Mesendoderm (in vitro differentiated cells): ENCODE data around the gene CCDC68.

Experiments used
- DNase-seq: peaks from one replicate; pipeline ENCODE4 v3.0.0; 2013
- H2AK5ac ChIP-seq: 2 replicates; pipeline ENCODE4 v1.6.1; 2013; ENCODE audit warnings: low read length, inconsistent platforms
- H2BK120ac ChIP-seq: 2 replicates; pipeline ENCODE4 v1.6.1; 2013; ENCODE audit warnings: low read depth, mild to moderate bottlenecking, low read length, moderate library complexity, mixed read lengths
- H2BK15ac ChIP-seq: replicated peaks from 2 replicates; pipeline ENCODE4 v1.6.1; 2013; ENCODE audit warnings: low read depth, mild to moderate bottlenecking, moderate library complexity
- H2BK5ac ChIP-seq: 2 replicates; pipeline ENCODE4 v1.6.1; 2013; ENCODE audit warnings: low read length, inconsistent platforms
- H3K18ac ChIP-seq: 2 replicates; pipeline ENCODE4 v1.6.1; 2013; ENCODE audit warnings: mild to moderate bottlenecking, low read length, mixed read lengths
- H3K23ac ChIP-seq: one replicate; pipeline ENCODE4 v1.6.1; 2013; ENCODE audit warnings: low read length
- H3K27ac ChIP-seq: 2 replicates; pipeline ENCODE4 v1.5.1; 2013; ENCODE audit warnings: low read depth, mild to moderate bottlenecking, inconsistent platforms, low read length, moderate library complexity
- H3K27me3 ChIP-seq: 2 replicates; pipeline ENCODE4 v1.6.1; 2013; ENCODE audit warnings: low read length, control low read depth, mild to moderate bottlenecking, inconsistent platforms; ENCODE audit not compliant: insufficient read depth, poor library complexity
- H3K36me3 ChIP-seq: 2 replicates; pipeline ENCODE4 v1.6.1; 2013; ENCODE audit warnings: low read length, inconsistent platforms; ENCODE audit not compliant: control insufficient read depth, insufficient read depth
- H3K4ac ChIP-seq: one replicate; pipeline ENCODE4 v1.6.1; 2013; ENCODE audit warnings: low read depth, mild to moderate bottlenecking, low read length, moderate library complexity
- H3K4me1 ChIP-seq: 2 replicates; pipeline ENCODE4 v1.6.1; 2013; ENCODE audit warnings: low read depth, low read length, inconsistent platforms; ENCODE audit not compliant: control insufficient read depth
- H3K4me2 ChIP-seq: 2 replicates; pipeline ENCODE4 v1.6.1; 2013; ENCODE audit warnings: low read length
- H3K4me3 ChIP-seq: 2 replicates; pipeline ENCODE4 v1.5.1; 2013; ENCODE audit warnings: mild to moderate bottlenecking, low read length
- H3K56ac ChIP-seq: one replicate; pipeline ENCODE4 v1.6.1; 2013; ENCODE audit warnings: low read length
- H3K79me1 ChIP-seq: 2 replicates; pipeline ENCODE4 v1.6.1; 2013; ENCODE audit warnings: low read length, inconsistent platforms
- H3K79me2 ChIP-seq: 2 replicates; pipeline ENCODE4 v1.6.1; 2013; ENCODE audit warnings: mild to moderate bottlenecking, low read length; ENCODE audit not compliant: control insufficient read depth, insufficient read depth
- H3K9ac ChIP-seq: 2 replicates; pipeline ENCODE4 v1.6.1; 2013; ENCODE audit warnings: low read length, inconsistent platforms
- H4K5ac ChIP-seq: one replicate; pipeline ENCODE4 v1.6.1; 2013; ENCODE audit warnings: low read length
- H4K8ac ChIP-seq: one replicate; pipeline ENCODE4 v1.6.1; 2013; ENCODE audit warnings: low read depth, mild to moderate bottlenecking, control low read depth, low read length, moderate library complexity
- WGBS: extraction: QIAGEN DNeasy Blood & Tissue Kit; methylation state at CpG from one replicate; pipeline ENCODE4 v1.1.7; 2013; ENCODE audit warnings: low lambda C conversion rate, missing lambda C conversion rate; ENCODE audit not compliant: insufficient coverage; ENCODE audit errors: extremely low coverage; 5-methylcytosine and 5-hydroxymethylcytosine counted together

CCDC68 gene

DNA sequence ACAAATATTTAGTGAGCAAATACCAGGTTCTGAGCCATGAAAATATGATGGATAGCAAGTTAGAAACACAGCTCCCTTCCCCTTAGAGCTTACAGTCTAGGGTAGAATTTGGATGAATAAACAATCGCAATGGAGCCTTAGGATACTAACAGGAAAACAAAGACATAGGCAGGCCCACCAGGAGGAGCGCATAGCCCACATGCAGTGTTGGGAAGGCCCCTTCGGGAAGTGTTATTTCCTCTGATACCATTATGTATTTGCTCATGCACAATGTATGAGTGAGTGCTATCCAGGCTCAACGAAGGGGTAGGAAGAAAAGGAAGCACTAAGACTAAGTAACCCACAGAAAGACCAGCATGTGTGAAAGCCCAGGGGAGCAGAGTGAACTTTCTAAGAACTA is 76.9 kb downstream of the CCDC68 start:
- Histone ChIP-seq H3K18ac (no peak overlapping the region), H4K8ac (no peak overlapping the region), H4K5ac (no peak overlapping the region), H2BK120ac (no peak overlapping the region), H2BK15ac (no peak overlapping the region), H3K23ac (no peak overlapping the region), H3K27ac (no peak overlapping the region), H3K36me3 (no peaks in the 10 kb centered on the region), H3K27me3 (no peaks in the 10 kb centered on the region), H3K4me2 (no peak overlapping the region), H3K9ac (no peak overlapping the region), H3K4ac (no peak overlapping the region), H3K4me1 (peaks cover 13% of the 10 kb centered on the region), H3K4me3 (no peak overlapping the region), H3K79me2 (no peaks in the 10 kb centered on the region), H3K56ac (no peak overlapping the region), H2AK5ac (no peak overlapping the region), H2BK5ac (no peak overlapping the region), H3K79me1 (no peaks in the 10 kb centered on the region)
- DNase-seq = peak; percentile 44
- WGBS = no CpG with 5 or more reads among the region's 4 CpGs

DNA sequence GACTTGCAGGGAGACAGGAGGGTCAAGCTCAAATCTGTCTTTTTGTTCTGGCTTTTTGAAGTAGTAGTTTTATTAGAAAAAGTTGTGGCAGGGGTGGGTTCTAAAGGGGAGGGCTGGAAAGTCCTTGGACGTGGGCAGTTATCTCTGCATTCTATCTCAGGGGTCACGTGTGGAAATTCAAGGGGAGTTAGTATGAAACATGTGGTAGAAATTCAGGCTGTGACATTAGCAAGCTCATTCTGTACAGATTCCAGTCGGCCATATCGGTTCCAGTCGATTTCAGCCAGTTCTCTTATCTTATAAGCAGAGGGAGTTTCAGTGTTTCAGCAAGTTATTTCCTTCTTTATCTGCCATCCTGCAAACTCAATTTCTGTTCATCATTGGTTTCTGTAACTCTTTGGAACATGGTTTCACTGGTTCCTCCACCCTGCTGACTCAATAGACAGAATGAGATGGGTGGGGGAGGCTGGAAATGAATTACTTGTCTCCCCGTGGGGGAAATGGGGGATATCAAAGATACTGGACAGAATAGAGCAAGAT is 78.0 kb downstream of the CCDC68 start:
- H3K4ac ChIP-seq = no peak overlapping the region
- no peak overlapping the region for H3K56ac ChIP-seq
- H3K4me1 ChIP-seq = peaks cover 13% of the 10 kb centered on the region
- H3K36me3 ChIP-seq = no peaks in the 10 kb centered on the region
- H3K4me3 ChIP-seq = no peak overlapping the region
- H3K9ac ChIP-seq = no peak overlapping the region
- H3K79me2 ChIP-seq = no peaks in the 10 kb centered on the region
- no peak overlapping the region for H2BK5ac ChIP-seq
- peak overlapping the region; percentile 66 for H2AK5ac ChIP-seq
- WGBS = no CpG with 5 or more reads among the region's 6 CpGs
- H2BK15ac ChIP-seq = no peak overlapping the region
- DNase-seq = no peak
- H4K5ac ChIP-seq = no peak overlapping the region
- H2BK120ac ChIP-seq = peak overlapping the region; percentile 79
- no peaks in the 10 kb centered on the region for H3K27me3 ChIP-seq
- no peak overlapping the region for H3K18ac ChIP-seq
- H3K27ac ChIP-seq = no peak overlapping the region
- no peak overlapping the region for H3K4me2 ChIP-seq
- H3K23ac ChIP-seq = no peak overlapping the region
- no peak overlapping the region for H4K8ac ChIP-seq
- H3K79me1 ChIP-seq = no peaks in the 10 kb centered on the region

DNA sequence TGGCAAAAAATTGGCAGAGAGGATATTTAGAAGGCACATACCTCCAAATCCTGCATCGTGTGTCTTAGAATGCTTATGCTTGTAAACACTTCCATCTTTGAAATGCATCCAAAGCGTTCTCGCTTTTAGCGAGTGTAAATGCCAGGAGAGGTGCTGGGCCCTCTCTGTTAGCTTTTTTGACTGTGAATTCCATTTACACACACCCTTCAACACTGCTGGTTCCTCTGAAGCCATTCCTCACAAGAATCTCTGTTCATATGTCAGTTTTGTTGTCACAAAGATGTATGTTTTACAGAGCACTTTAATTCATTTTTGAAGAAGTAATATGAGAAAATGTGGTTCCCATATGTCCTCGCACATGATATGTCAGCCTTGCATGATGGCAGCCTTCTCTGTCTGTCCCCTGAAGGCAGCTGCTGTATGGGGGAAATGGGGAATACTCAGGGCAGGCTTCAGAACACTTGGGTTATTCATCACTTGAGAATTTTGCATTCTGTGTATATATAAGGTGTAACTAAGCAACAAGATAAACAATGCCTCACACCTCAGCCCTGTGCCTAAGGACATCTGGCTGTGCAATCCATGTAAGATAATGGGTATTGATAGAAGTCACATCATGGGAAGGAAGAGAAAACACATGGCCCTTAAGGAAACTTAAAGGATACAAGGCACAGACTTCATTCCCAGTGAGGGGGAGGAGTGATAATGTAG is 78.7 kb downstream of the CCDC68 start:
- Histone ChIP-seq H4K8ac (no peak overlapping the region), H2AK5ac (no peak overlapping the region), H3K4ac (no peak overlapping the region), H3K79me1 (no peaks in the 10 kb centered on the region), H3K56ac (no peak overlapping the region), H3K27ac (peak overlapping the region; percentile 16), H3K9ac (no peak overlapping the region), H3K79me2 (no peaks in the 10 kb centered on the region), H4K5ac (no peak overlapping the region), H2BK15ac (no peak overlapping the region), H3K4me1 (peaks cover 13% of the 10 kb centered on the region), H3K23ac (no peak overlapping the region), H2BK120ac (no peak overlapping the region), H3K4me2 (no peak overlapping the region), H3K4me3 (no peak overlapping the region), H3K27me3 (no peaks in the 10 kb centered on the region), H2BK5ac (no peak overlapping the region), H3K18ac (no peak overlapping the region), H3K36me3 (no peaks in the 10 kb centered on the region)
- DNase-seq = peak; percentile 94
- WGBS = no CpG with 5 or more reads among the region's 5 CpGs

DNA sequence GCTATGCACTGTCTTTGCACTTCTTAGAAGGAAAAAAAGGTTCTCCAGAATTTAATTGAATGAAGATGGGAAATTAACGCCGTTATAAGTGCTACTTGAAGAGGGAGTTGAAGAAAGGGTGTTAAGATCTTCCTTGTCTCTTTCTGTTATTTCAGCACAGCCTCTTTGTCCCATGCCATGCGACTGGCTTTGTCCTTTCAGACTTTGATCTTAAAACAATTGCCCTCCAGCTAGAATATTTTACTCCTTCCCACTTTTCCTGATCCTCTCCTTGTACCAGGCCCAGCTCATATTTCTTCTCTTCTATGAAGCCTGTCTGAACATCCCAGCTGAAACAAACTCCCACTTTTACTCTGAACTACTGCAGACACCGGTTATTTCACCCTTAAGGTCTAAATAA is 79.6 kb downstream of the CCDC68 start:
- H3K4me3 ChIP-seq = no peak overlapping the region
- no peak overlapping the region for H2BK5ac ChIP-seq
- no peaks in the 10 kb centered on the region for H3K36me3 ChIP-seq
- H3K56ac ChIP-seq = no peak overlapping the region
- no peak overlapping the region for H3K4ac ChIP-seq
- H4K5ac ChIP-seq = no peak overlapping the region
- H3K79me2 ChIP-seq = no peaks in the 10 kb centered on the region
- no peaks in the 10 kb centered on the region for H3K79me1 ChIP-seq
- H3K23ac ChIP-seq = no peak overlapping the region
- DNase-seq = peak; percentile 78
- no peak overlapping the region for H2BK120ac ChIP-seq
- peak overlapping the region; percentile 19 for H3K27ac ChIP-seq
- no peak overlapping the region for H4K8ac ChIP-seq
- no peak overlapping the region for H3K4me2 ChIP-seq
- no peak overlapping the region for H2BK15ac ChIP-seq
- no peak overlapping the region for H3K18ac ChIP-seq
- H3K27me3 ChIP-seq = no peaks in the 10 kb centered on the region
- no peak overlapping the region for H2AK5ac ChIP-seq
- H3K9ac ChIP-seq = no peak overlapping the region
- H3K4me1 ChIP-seq = peaks cover 13% of the 10 kb centered on the region
- WGBS = no CpG with 5 or more reads among the region's 4 CpGs

DNA sequence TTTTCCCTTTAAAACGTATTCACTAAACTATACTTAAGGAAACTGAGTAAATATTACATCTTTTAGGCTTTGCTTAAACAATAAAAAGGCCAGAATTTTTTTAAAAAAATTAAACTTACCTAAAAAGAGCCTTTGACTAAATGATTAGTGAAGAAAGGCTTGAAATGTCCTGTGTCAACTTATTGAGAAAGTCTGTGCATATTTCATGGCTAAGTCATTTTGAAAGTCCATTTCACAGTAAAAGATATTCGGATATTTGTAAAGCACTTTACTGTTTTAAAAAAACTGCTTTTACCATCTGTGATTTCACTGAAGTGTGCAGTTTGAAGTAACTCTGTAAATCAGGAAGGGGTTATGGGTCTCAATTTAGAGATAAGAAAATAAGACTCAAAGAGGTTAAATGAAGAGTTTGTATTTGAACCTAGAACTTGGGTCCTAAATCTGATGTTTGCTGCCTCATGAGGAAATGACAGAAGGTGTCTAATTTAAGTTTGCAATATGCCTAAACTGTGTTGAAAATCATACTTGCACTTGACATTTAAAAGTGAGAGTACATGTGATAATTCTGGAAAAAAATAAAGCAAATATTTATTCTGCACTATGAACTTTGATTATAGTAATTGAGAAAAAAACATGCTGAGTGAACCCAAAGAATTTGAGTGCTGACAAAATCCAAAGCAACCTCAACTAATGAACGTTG is 80.5 kb downstream of the CCDC68 start:
- H4K5ac ChIP-seq = no peak overlapping the region
- no peak overlapping the region for H2BK120ac ChIP-seq
- no peak overlapping the region for H3K9ac ChIP-seq
- no peaks in the 10 kb centered on the region for H3K79me1 ChIP-seq
- H4K8ac ChIP-seq = no peak overlapping the region
- no peak overlapping the region for H3K56ac ChIP-seq
- H3K79me2 ChIP-seq = no peaks in the 10 kb centered on the region
- no peaks in the 10 kb centered on the region for H3K27me3 ChIP-seq
- H3K36me3 ChIP-seq = no peaks in the 10 kb centered on the region
- H3K27ac ChIP-seq = no peak overlapping the region
- DNase-seq = no peak
- no peak overlapping the region for H2AK5ac ChIP-seq
- no peak overlapping the region for H3K18ac ChIP-seq
- H3K4me1 ChIP-seq = peaks cover 13% of the 10 kb centered on the region
- no peak overlapping the region for H2BK15ac ChIP-seq
- no peak overlapping the region for H3K4ac ChIP-seq
- H3K4me2 ChIP-seq = no peak overlapping the region
- H2BK5ac ChIP-seq = no peak overlapping the region
- H3K4me3 ChIP-seq = no peak overlapping the region
- no CpG with 5 or more reads among the region's 3 CpGs for WGBS
- H3K23ac ChIP-seq = no peak overlapping the region
